Fibroblast of skin of left quadriceps (primary cell): ENCODE data around the gene TDP1.

Source experiments
- DNase-seq, 2 experiments: peaks; one replicate each; pipeline ENCODE4 v3.0.0-alpha.2; 2013; ENCODE audit warnings: low read depth in 2 of 2

Gene TDP1

GRCh38 chr14:89955745-89956660, at the start of gene TDP1:
TSS of gene TDP1 (plus strand) at chr14:89955927. CDS start at chr14:89963115, 7,188 bp downstream.
- peak; percentile 85 to 88 for DNase-seq

- DNase-seq: no peak
These were observed 49.7 kb upstream of the TDP1 start for GRCh38 chr14:89906000-89906399.

- DNase-seq: no peak
These were observed 48.1 kb upstream of the TDP1 start for GRCh38 chr14:89907655-89908054.

- no peak for DNase-seq
These were observed 46.8 kb upstream of the TDP1 start for GRCh38 chr14:89908712-89909450.

GRCh38 chr14:89909586-89909985, 46.1 kb upstream of the TDP1 start:
- DNase-seq: no peak

- DNase-seq: no peak
These were observed 45.1 kb upstream of the TDP1 start for GRCh38 chr14:89910691-89911009.

- no peak for DNase-seq
These were observed 44.5 kb upstream of the TDP1 start for GRCh38 chr14:89911010-89911919.

- no peak for DNase-seq
These were observed 43.5 kb upstream of the TDP1 start for GRCh38 chr14:89912221-89912620.

GRCh38 chr14:89912667-89913211, 43.0 kb upstream of the TDP1 start:
- peak; percentile 96 for DNase-seq

- DNase-seq: no peak
These were observed 40.4 kb upstream of the TDP1 start for GRCh38 chr14:89915114-89915878.

- no peak for DNase-seq
These were observed 37.0 kb upstream of the TDP1 start for GRCh38 chr14:89918721-89919120.

- DNase-seq: no peak
These were observed 35.7 kb upstream of the TDP1 start for GRCh38 chr14:89920056-89920455.

GRCh38 chr14:89921346-89921745, 34.4 kb upstream of the TDP1 start:
- DNase-seq: no peak

- DNase-seq: peak in 1 of 2 experiments; percentile 72
These were observed 33.5 kb upstream of the TDP1 start for GRCh38 chr14:89922031-89922907.

- DNase-seq: no peak
These were observed 31.5 kb upstream of the TDP1 start for GRCh38 chr14:89924268-89924667.

- DNase-seq: no peak
These were observed 29.0 kb upstream of the TDP1 start for GRCh38 chr14:89926694-89927093.

- DNase-seq: no peak
These were observed 28.4 kb upstream of the TDP1 start for GRCh38 chr14:89927186-89927865.

GRCh38 chr14:89933002-89933401, 22.7 kb upstream of the TDP1 start:
- no peak for DNase-seq

GRCh38 chr14:89936654-89937185, 19.0 kb upstream of the TDP1 start:
- DNase-seq: no peak
